Measurements from ENCODE around the gene DDA1.

Gene DDA1

GRCh38 chr19:17365361-17365760 is 56.0 kb downstream of the DDA1 start:
- no peak overlapping the region for H3K9ac ChIP-seq (ENCODE audit: low read depth, low read length)
- no peaks in the 10 kb centered on the region for H3K9me3 ChIP-seq (ENCODE audit: insufficient read depth, low read length, severe bottlenecking)
- H3K36me3 ChIP-seq (ENCODE audit: insufficient read depth, low read length) = no peaks in the 10 kb centered on the region
- no peaks in the 10 kb centered on the region for H4K20me1 ChIP-seq (ENCODE audit: insufficient read depth, low read length)
- TF ChIP-seq EZH2 (IDR thresholded peaks at IDR 0.05; ENCODE audit: borderline replicate concordance, low read depth, low read length, severe bottlenecking) (no peak), CTCF (IDR thresholded peaks at IDR 0.05; ENCODE audit: borderline replicate concordance, extremely low read depth, low read length, poor library complexity, severe bottlenecking) (no peak)
- DNase-seq (no peak), ATAC-seq (ENCODE audit: insufficient read depth, low read depth) (no peak)
- no peak overlapping the region for H3K27ac ChIP-seq (ENCODE audit: low read length)
- H3K79me2 ChIP-seq (ENCODE audit: insufficient read depth, low read length) = no peaks in the 10 kb centered on the region
- no peak overlapping the region for H2AFZ ChIP-seq (ENCODE audit: low read depth, low read length)
- H3K4me3 ChIP-seq (ENCODE audit: low read depth in 1 of 2, low read length in 2 of 2) = no peak overlapping the region
- H3K4me1 ChIP-seq (ENCODE audit: insufficient read depth, low read length) = no peaks in the 10 kb centered on the region
- H3K4me2 ChIP-seq (ENCODE audit: insufficient read depth, low read length) = no peak overlapping the region
- H3K27me3 ChIP-seq (ENCODE audit: insufficient read depth, low read length, poor library complexity) = no peaks in the 10 kb centered on the region

- DNase-seq (no peak), ATAC-seq (ENCODE audit: insufficient read depth, low read depth) (no peak)
- H3K4me1 ChIP-seq (ENCODE audit: insufficient read depth, low read length) = no peaks in the 10 kb centered on the region
- no peaks in the 10 kb centered on the region for H3K79me2 ChIP-seq (ENCODE audit: insufficient read depth, low read length)
- H3K27ac ChIP-seq (ENCODE audit: low read length) = no peak overlapping the region
- H3K9me3 ChIP-seq (ENCODE audit: insufficient read depth, low read length, severe bottlenecking) = no peaks in the 10 kb centered on the region
- H4K20me1 ChIP-seq (ENCODE audit: insufficient read depth, low read length) = no peaks in the 10 kb centered on the region
- TF ChIP-seq EZH2 (IDR thresholded peaks at IDR 0.05; ENCODE audit: borderline replicate concordance, low read depth, low read length, severe bottlenecking) = no peak
- no peak for TF ChIP-seq CTCF (IDR thresholded peaks at IDR 0.05; ENCODE audit: borderline replicate concordance, extremely low read depth, low read length, poor library complexity, severe bottlenecking)
- no peaks in the 10 kb centered on the region for H3K27me3 ChIP-seq (ENCODE audit: insufficient read depth, low read length, poor library complexity)
- H3K4me3 ChIP-seq (ENCODE audit: low read depth in 1 of 2, low read length in 2 of 2) = no peak overlapping the region
- H2AFZ ChIP-seq (ENCODE audit: low read depth, low read length) = no peak overlapping the region
- H3K36me3 ChIP-seq (ENCODE audit: insufficient read depth, low read length) = no peaks in the 10 kb centered on the region
- no peak overlapping the region for H3K9ac ChIP-seq (ENCODE audit: low read depth, low read length)
- H3K4me2 ChIP-seq (ENCODE audit: insufficient read depth, low read length) = no peak overlapping the region
Measured at GRCh38 chr19:17370026-17370587, 60.7 kb downstream of the DDA1 start.
